C4-2B (cell line): ENCODE measurements around the gene CALCB.

Source experiments
- ZFX ChIP-seq: fragments of 450-650 bp; IDR thresholded peaks from 2 replicates; pipeline ENCODE4 v1.6.1; 2017
- TF ChIP-seq, protein P1 (sequence below): fragments of 450-650 bp; conservative IDR thresholded peaks from 2 replicates; pipeline ENCODE4 v1.5.1; 2017; ENCODE audit warnings: mild to moderate bottlenecking

DNA sequence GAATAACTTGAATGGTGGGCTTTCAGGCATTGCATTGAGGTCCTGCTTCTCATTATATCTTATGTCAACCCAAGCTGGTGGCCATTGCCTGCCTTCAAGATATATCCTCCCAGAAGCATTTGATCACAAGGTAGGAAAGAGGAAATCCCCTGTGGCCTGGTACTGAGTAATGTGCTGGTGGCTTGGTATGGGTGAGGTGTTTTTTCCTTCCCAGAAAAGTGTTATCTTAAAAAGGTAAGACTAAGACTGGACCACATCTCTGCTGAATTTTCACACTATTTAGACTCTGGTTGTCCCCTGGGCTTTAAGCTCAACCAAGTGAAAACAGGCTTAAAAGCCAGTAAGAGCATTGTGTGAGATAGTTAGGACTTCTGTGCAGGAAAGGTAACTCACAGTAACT is 45.0 kb downstream of the CALCB start:
- TF ChIP-seq, protein P1, sequence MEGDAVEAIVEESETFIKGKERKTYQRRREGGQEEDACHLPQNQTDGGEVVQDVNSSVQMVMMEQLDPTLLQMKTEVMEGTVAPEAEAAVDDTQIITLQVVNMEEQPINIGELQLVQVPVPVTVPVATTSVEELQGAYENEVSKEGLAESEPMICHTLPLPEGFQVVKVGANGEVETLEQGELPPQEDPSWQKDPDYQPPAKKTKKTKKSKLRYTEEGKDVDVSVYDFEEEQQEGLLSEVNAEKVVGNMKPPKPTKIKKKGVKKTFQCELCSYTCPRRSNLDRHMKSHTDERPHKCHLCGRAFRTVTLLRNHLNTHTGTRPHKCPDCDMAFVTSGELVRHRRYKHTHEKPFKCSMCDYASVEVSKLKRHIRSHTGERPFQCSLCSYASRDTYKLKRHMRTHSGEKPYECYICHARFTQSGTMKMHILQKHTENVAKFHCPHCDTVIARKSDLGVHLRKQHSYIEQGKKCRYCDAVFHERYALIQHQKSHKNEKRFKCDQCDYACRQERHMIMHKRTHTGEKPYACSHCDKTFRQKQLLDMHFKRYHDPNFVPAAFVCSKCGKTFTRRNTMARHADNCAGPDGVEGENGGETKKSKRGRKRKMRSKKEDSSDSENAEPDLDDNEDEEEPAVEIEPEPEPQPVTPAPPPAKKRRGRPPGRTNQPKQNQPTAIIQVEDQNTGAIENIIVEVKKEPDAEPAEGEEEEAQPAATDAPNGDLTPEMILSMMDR, result no peak
- TF ChIP-seq ZFX, result no peak
